ENCODE results near the gene LTO1. TPM values are rescaled to one million over a fixed set of nuclear protein-coding genes. Genes with fewer than 3 reads are reported as not detected.
A peak's percentile ranks its signal among the peaks of the same experiment; 100 is the strongest.

The LTO1 gene
- total RNA-seq, 4 donors from 2014 or later, result 12.2 to 18.6 (median 14.1) TPM

DNA sequence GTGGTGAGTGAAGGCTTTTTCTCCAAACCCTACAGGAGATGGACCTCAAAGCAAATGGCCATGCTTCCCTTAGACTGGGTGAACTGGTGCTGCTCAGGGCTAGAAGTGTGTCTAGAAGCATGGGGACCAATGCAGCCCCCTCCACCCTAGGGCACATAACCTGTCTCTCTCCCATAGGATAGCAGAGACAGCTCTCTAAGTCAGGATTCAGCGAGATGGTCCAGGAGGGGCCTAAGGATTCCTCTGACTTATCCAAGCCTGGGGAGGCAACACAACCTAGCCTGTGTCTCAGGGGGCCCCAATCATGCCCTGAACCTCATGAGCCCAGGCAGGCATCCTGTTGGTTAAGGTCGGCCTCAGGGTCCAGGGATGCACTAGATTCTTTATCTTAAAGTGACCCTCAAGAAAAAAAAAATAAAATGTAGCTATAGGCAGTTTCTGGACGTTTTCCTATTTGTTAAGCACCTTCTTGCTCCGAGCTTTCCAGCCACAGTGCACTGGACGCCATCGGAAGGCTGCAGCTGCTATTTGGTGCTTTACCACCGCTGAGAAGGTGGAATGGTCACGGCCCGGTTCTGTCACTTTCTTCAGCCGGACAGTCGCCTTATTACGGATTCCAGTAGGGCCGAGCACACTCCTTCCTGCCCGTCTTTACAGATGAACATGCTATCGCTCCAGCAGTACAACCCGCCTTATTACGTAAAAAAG lies 39.2 kb downstream of the LTO1 start:
- peaks cover 7 to 66% (median 17%) of the 10 kb centered on the region in 4 donors for H3K27me3 ChIP-seq
- H3K27ac ChIP-seq (replicated peaks in 1 of 4), result peak overlapping the region in 1 of 4 donors; percentile 60
- intact Hi-C loops (cut with DNase I), result loop anchor here (5.0 to 10.0 kb wide), 2 partner anchors 139 to 191 kb away; no protein-coding TSS in a partner anchor
- no peaks in the 10 kb centered on the region for H3K9me3 ChIP-seq
- no peaks in the 10 kb centered on the region for H3K36me3 ChIP-seq
- 37% methylated on average over 11 of the region's 17 CpGs for WGBS
- no peak for TF ChIP-seq POLR2A (IDR thresholded peaks at IDR 0.05; ENCODE audit: low read depth)
- no peak for TF ChIP-seq CTCF (IDR thresholded peaks at IDR 0.05)
- no peak for TF ChIP-seq POLR2AphosphoS5 (IDR thresholded peaks at IDR 0.05)
- no peak for TF ChIP-seq EP300 (IDR thresholded peaks at IDR 0.05)
- no peak for DNase-seq (ENCODE audit: extremely low spot score)
- peak overlapping the region; percentile 52 to 61 (median 54) for H3K4me3 ChIP-seq
- peaks cover 48 to 54% (median 53%) of the 10 kb centered on the region in 4 donors for H3K4me1 ChIP-seq

DNA sequence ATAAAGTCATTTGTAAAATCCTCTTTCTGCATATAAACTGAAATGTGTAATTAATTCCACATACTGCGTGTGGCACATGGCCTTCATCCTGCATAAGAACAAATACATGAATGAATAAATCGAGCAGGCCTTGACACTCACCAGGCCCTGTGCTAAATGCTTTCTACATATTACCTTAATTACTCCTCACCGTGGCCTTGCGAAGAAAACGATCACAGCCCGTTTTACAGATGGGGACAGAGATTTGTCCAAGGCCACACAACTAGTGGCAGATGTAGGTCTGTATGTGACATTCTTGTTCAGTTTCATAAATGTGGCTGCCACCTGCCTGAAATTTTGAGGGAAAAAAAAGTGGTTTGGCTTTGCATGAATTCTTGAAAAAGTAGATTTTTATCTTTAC lies 40.0 kb downstream of the LTO1 start:
- no peak for TF ChIP-seq POLR2A (IDR thresholded peaks at IDR 0.05; ENCODE audit: low read depth)
- no peak for TF ChIP-seq POLR2AphosphoS5 (IDR thresholded peaks at IDR 0.05)
- no peak for TF ChIP-seq EP300 (IDR thresholded peaks at IDR 0.05)
- TF ChIP-seq CTCF (IDR thresholded peaks at IDR 0.05), result no peak
- Histone ChIP-seq H3K27ac (replicated peaks in 1 of 4) (no peak overlapping the region), H3K4me3 (no peak overlapping the region), H3K4me1 (peaks cover 42 to 46% (median 46%) of the 10 kb centered on the region in 4 donors), H3K36me3 (no peaks in the 10 kb centered on the region), H3K27me3 (peaks cover 7 to 58% (median 16%) of the 10 kb centered on the region in 4 donors), H3K9me3 (no peaks in the 10 kb centered on the region)
- no peak for DNase-seq (ENCODE audit: extremely low spot score)
- intact Hi-C loops (cut with DNase I), result loop anchor here (5.0 to 10.0 kb wide), 2 partner anchors 138 to 190 kb away; no protein-coding TSS in a partner anchor
- WGBS, result 78% methylated on average over 6 of the region's 6 CpGs

- no peak overlapping the region for H3K4me3 ChIP-seq
- peaks cover 7 to 52% (median 14%) of the 10 kb centered on the region in 4 donors for H3K27me3 ChIP-seq
- TF ChIP-seq POLR2A (IDR thresholded peaks at IDR 0.05; ENCODE audit: low read depth) (no peak), EP300 (IDR thresholded peaks at IDR 0.05) (no peak), POLR2AphosphoS5 (IDR thresholded peaks at IDR 0.05) (no peak), CTCF (IDR thresholded peaks at IDR 0.05) (no peak)
- peaks cover 37 to 40% (median 40%) of the 10 kb centered on the region in 4 donors for H3K4me1 ChIP-seq
- 77% methylated on average over 7 of the region's 7 CpGs for WGBS
- no peak overlapping the region for H3K27ac ChIP-seq (replicated peaks in 1 of 4)
- no peaks in the 10 kb centered on the region for H3K9me3 ChIP-seq
- no peaks in the 10 kb centered on the region for H3K36me3 ChIP-seq
- intact Hi-C loops (cut with DNase I), result loop anchor here (10.0 kb wide), 1 partner anchor 190 kb away; no protein-coding TSS in a partner anchor
- DNase-seq (ENCODE audit: extremely low spot score), result no peak
Measured at GRCh38 chr11:69634590-69634989, 40.6 kb downstream of the LTO1 start.

DNA sequence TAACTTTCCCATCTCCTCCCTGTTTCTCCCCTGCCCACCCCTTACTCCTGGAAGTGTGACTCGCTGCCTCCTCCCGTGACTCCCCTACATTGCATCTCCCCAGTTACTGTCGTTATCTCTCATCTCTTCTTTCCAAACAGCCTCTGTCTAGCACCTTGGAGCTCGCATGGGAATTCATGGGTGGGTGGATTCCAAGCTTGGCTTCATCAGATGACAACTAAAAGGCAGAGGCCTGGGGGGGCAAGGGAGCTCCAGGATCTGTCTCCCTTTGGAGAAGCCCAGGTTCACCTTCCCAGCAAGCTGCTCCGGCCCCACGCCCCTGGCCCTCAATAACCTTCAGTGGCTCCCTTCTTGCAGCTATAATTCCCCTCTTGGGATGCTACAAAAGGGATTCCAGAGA lies 41.1 kb downstream of the LTO1 start:
- H3K27ac ChIP-seq (replicated peaks in 1 of 4), result no peak overlapping the region
- WGBS, result 93% methylated on average over 6 of the region's 6 CpGs
- no peaks in the 10 kb centered on the region for H3K9me3 ChIP-seq
- no peak for DNase-seq (ENCODE audit: extremely low spot score)
- TF ChIP-seq EP300 (IDR thresholded peaks at IDR 0.05) (no peak), POLR2A (IDR thresholded peaks at IDR 0.05; ENCODE audit: low read depth) (no peak), POLR2AphosphoS5 (IDR thresholded peaks at IDR 0.05) (no peak), CTCF (IDR thresholded peaks at IDR 0.05) (no peak)
- peaks cover 34 to 37% (median 35%) of the 10 kb centered on the region in 4 donors for H3K4me1 ChIP-seq
- intact Hi-C loops (cut with DNase I), result loop anchor here (10.0 kb wide), 1 partner anchor 189 kb away; no protein-coding TSS in a partner anchor
- H3K27me3 ChIP-seq, result peaks cover 7 to 47% (median 14%) of the 10 kb centered on the region in 4 donors
- H3K4me3 ChIP-seq, result no peak overlapping the region
- no peaks in the 10 kb centered on the region for H3K36me3 ChIP-seq
